ENCODE data around the gene BUD31.
A peak's percentile ranks its signal among the peaks of the same experiment; 100 is the strongest.

Gene BUD31

GRCh38 chr7:99380823-99381663 lies 27.7 kb upstream of the BUD31 start:
- peak; percentile 86 to 95 (median 94) for DNase-seq

- no peak for DNase-seq
These were observed 27.1 kb upstream of the BUD31 start for GRCh38 chr7:99381664-99382075.

GRCh38 chr7:99383203-99383602 lies 25.6 kb upstream of the BUD31 start:
- no peak for DNase-seq

GRCh38 chr7:99383791-99384370 lies 24.9 kb upstream of the BUD31 start:
- no peak for DNase-seq

GRCh38 chr7:99384523-99384922 lies 24.2 kb upstream of the BUD31 start:
- no peak for DNase-seq

- DNase-seq, result peak in 3 of 4 experiments; percentile 48 to 64 (median 53)
These were observed 23.2 kb upstream of the BUD31 start for GRCh38 chr7:99385564-99385963.

GRCh38 chr7:99386584-99387238 lies 22.1 kb upstream of the BUD31 start:
- peak; percentile 60 to 76 (median 71) for DNase-seq

- DNase-seq, result peak in 1 of 4 experiments; percentile 37
These were observed 21.5 kb upstream of the BUD31 start for GRCh38 chr7:99387239-99387635.

GRCh38 chr7:99387912-99388311 lies 20.9 kb upstream of the BUD31 start:
- DNase-seq, result no peak

GRCh38 chr7:99389772-99390171 lies 19.0 kb upstream of the BUD31 start:
- DNase-seq, result no peak

GRCh38 chr7:99390941-99391602 lies 17.7 kb upstream of the BUD31 start:
- no peak for DNase-seq

GRCh38 chr7:99392046-99392445 lies 16.7 kb upstream of the BUD31 start:
- no peak for DNase-seq

GRCh38 chr7:99392659-99393354 lies 16.0 kb upstream of the BUD31 start:
- DNase-seq, result peak; percentile 61 to 75 (median 68)

- no peak for DNase-seq
These were observed 15.2 kb upstream of the BUD31 start for GRCh38 chr7:99393355-99394187.

GRCh38 chr7:99394188-99394502 lies 14.6 kb upstream of the BUD31 start:
- DNase-seq, result no peak

GRCh38 chr7:99395616-99396327 lies 13.0 kb upstream of the BUD31 start:
- DNase-seq, result no peak

GRCh38 chr7:99396418-99397296 lies 12.1 kb upstream of the BUD31 start:
- DNase-seq, result no peak

- no peak for DNase-seq
These were observed 11.3 kb upstream of the BUD31 start for GRCh38 chr7:99397297-99397983.

GRCh38 chr7:99398891-99399445 lies 9.8 kb upstream of the BUD31 start:
- no peak for DNase-seq

All from suppressor macrophage (primary cell).